Right atrium auricular region (tissue), 2 donors: ENCODE data around the gene PPP3R1. TPM values are rescaled to one million over a fixed set of nuclear protein-coding genes. Genes with fewer than 3 reads are reported as not detected.

Experiments
- DNase-seq: peaks from one replicate; pipeline ENCODE4 v3.0.0-alpha.2; 2019; ENCODE audit warnings: low spot score
- H3K27ac ChIP-seq, 2 donors: fragments of 200-600 bp; sonication (generic); 1 replicate in 1 of 2; 2 replicates in 1 of 2; pipeline ENCODE4 v1.5.1; 2016 to 2019
- H3K27me3 ChIP-seq, 2 donors: fragments of 200-600 bp; sonication (generic); one replicate each; pipeline versions ENCODE4 v1.5.1 to v1.6.0; 2017 to 2019
- H3K36me3 ChIP-seq: fragments of 200-600 bp; sonication (generic); one replicate; pipeline ENCODE4 v1.5.1; 2016
- H3K4me1 ChIP-seq, 2 donors: fragments of 200-600 bp; sonication (generic); one replicate each; pipeline versions ENCODE4 v1.5.1 to v1.6.0; 2017 to 2019
- H3K4me3 ChIP-seq, 2 donors: fragments of 200-600 bp; sonication (generic); 1 replicate in 1 of 2; 2 replicates in 1 of 2; pipeline ENCODE4 v1.5.1; 2017 to 2019; ENCODE audit warnings: mild to moderate bottlenecking in 1 of 2, moderate library complexity in 1 of 2
- H3K9me3 ChIP-seq, 2 donors: fragments of 200-600 bp; sonication (generic); one replicate each; pipeline ENCODE4 v1.5.1; 2019
- total RNA-seq, 2 donors: library from RNA; depleted of rRNA; stranded (reverse); fragments of >200 nt; gene quantifications; one replicate each; pipeline ENCODE4 v1.1.0, GENCODE V29; 2016
- TF ChIP-seq, protein P1 (sequence below), 2 donors: fragments of 200-600 bp; sonication (generic); IDR thresholded peaks; one replicate each; pipeline ENCODE4 v1.5.1; 2019; ENCODE audit warnings: antibody characterized with exemption in 2 of 2

PPP3R1 gene
- total RNA-seq, 2 donors from 2014 or later = 16.7 to 18.4 TPM

- Histone ChIP-seq H3K9me3 (no peaks in the 10 kb centered on the region), H3K4me1 (peaks cover 0 to 71% of the 10 kb centered on the region in 2 donors), H3K27ac (no peak overlapping the region), H3K4me3 (no peak overlapping the region), H3K36me3 (no peaks in the 10 kb centered on the region), H3K27me3 (no peaks in the 10 kb centered on the region)
- DNase-seq = no peak
- TF ChIP-seq, protein P1, sequence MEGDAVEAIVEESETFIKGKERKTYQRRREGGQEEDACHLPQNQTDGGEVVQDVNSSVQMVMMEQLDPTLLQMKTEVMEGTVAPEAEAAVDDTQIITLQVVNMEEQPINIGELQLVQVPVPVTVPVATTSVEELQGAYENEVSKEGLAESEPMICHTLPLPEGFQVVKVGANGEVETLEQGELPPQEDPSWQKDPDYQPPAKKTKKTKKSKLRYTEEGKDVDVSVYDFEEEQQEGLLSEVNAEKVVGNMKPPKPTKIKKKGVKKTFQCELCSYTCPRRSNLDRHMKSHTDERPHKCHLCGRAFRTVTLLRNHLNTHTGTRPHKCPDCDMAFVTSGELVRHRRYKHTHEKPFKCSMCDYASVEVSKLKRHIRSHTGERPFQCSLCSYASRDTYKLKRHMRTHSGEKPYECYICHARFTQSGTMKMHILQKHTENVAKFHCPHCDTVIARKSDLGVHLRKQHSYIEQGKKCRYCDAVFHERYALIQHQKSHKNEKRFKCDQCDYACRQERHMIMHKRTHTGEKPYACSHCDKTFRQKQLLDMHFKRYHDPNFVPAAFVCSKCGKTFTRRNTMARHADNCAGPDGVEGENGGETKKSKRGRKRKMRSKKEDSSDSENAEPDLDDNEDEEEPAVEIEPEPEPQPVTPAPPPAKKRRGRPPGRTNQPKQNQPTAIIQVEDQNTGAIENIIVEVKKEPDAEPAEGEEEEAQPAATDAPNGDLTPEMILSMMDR (IDR thresholded peaks at IDR 0.05) = no peak
Measured at GRCh38 chr2:68237404-68237803, 14.9 kb downstream of the PPP3R1 start.

- Histone ChIP-seq H3K4me1 (peaks cover 0 to 70% of the 10 kb centered on the region in 2 donors), H3K36me3 (no peaks in the 10 kb centered on the region), H3K27me3 (no peaks in the 10 kb centered on the region), H3K27ac (no peak overlapping the region), H3K4me3 (no peak overlapping the region), H3K9me3 (no peaks in the 10 kb centered on the region)
- no peak for DNase-seq
- TF ChIP-seq, protein P1 (IDR thresholded peaks at IDR 0.05) = no peak
Measured at GRCh38 chr2:68236876-68237275, 15.5 kb downstream of the PPP3R1 start.

DNA sequence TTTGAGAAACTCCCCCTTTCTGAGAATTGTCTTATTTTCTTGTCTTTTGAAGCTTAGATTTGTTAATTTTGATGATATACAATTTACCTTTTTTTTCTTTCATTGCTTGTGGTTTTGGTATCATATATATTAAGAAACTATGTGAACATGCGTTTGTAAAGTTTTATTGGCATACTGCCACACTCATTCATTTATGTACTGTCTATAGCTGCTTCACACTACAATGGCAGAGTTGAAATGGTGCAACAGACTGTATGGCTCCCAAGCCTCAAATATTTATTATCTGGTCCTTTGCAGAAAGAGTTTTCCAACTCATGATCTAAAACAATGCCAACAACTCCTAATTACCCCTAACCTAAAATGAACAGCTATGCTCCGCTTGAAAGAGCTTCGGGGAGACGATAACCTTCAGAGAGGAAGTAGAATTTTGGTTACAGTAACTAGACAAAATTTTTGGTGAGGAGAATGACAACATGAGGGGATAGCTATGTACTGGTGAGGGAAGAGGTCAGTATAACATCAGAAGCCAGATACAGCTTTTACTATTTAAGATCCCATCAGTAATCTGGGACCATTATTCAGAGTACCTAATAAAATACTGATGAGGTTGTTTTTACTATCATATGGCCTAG is 16.1 kb downstream of the PPP3R1 start:
- Histone ChIP-seq H3K36me3 (no peaks in the 10 kb centered on the region), H3K27ac (no peak overlapping the region), H3K4me1 (peaks cover 0 to 70% of the 10 kb centered on the region in 2 donors), H3K4me3 (no peak overlapping the region), H3K27me3 (no peaks in the 10 kb centered on the region), H3K9me3 (no peaks in the 10 kb centered on the region)
- DNase-seq = no peak
- TF ChIP-seq, protein P1 (IDR thresholded peaks at IDR 0.05) = no peak

GRCh38 chr2:68235090-68235489 is 17.2 kb downstream of the PPP3R1 start:
- Histone ChIP-seq H3K27me3 (no peaks in the 10 kb centered on the region), H3K27ac (no peak overlapping the region), H3K9me3 (no peaks in the 10 kb centered on the region), H3K4me1 (peaks cover 0 to 67% of the 10 kb centered on the region in 2 donors), H3K4me3 (no peak overlapping the region), H3K36me3 (no peaks in the 10 kb centered on the region)
- TF ChIP-seq, protein P1 (IDR thresholded peaks at IDR 0.05) = no peak
- DNase-seq = no peak

DNA sequence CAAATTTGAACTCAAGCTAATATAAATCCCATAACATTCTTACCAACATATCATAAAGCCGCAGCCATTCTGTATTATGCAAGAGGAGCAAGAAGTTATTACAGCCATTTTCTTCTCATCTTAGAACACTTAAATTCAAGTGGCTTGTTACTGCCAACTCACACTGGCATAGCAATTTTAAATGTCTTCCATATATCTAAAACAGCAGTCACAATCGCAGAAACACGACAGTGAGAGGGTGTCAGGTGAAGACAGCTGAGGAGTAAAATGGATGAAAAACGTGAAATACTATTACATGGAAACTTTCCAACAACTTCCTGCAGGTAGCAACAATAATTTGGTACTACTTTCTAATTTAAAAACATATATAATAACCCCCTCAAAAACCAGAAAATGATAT is 17.9 kb downstream of the PPP3R1 start:
- no peaks in the 10 kb centered on the region for H3K27me3 ChIP-seq
- H3K4me1 ChIP-seq = peaks cover 0 to 65% of the 10 kb centered on the region in 2 donors
- TF ChIP-seq, protein P1 (IDR thresholded peaks at IDR 0.05) = no peak
- H3K9me3 ChIP-seq = no peaks in the 10 kb centered on the region
- no peaks in the 10 kb centered on the region for H3K36me3 ChIP-seq
- no peak for DNase-seq
- no peak overlapping the region for H3K27ac ChIP-seq
- H3K4me3 ChIP-seq = no peak overlapping the region

DNA sequence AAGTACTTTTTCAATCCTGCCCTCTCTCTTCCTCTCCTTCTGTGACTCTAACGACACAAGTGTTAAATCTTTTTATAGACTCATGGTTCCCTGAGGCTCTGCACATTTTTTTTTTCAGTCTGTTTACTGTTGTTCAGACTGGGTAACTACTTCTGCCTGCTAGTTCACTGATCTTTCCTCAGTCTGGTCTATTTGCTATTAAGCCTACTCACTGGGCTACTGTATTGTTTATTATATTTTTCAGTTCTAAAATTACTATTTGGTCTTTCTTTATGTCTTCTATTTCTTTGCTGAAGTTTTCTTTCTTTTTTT is 21.3 kb downstream of the PPP3R1 start:
- Histone ChIP-seq H3K27ac (peak overlapping the region; percentile 44), H3K9me3 (no peaks in the 10 kb centered on the region), H3K27me3 (no peaks in the 10 kb centered on the region), H3K36me3 (no peaks in the 10 kb centered on the region), H3K4me1 (peaks cover 0 to 50% of the 10 kb centered on the region in 2 donors), H3K4me3 (no peak overlapping the region)
- TF ChIP-seq, protein P1 (IDR thresholded peaks at IDR 0.05) = no peak
- no peak for DNase-seq
